ENCODE results near the gene ATP6V1F.

DNA sequence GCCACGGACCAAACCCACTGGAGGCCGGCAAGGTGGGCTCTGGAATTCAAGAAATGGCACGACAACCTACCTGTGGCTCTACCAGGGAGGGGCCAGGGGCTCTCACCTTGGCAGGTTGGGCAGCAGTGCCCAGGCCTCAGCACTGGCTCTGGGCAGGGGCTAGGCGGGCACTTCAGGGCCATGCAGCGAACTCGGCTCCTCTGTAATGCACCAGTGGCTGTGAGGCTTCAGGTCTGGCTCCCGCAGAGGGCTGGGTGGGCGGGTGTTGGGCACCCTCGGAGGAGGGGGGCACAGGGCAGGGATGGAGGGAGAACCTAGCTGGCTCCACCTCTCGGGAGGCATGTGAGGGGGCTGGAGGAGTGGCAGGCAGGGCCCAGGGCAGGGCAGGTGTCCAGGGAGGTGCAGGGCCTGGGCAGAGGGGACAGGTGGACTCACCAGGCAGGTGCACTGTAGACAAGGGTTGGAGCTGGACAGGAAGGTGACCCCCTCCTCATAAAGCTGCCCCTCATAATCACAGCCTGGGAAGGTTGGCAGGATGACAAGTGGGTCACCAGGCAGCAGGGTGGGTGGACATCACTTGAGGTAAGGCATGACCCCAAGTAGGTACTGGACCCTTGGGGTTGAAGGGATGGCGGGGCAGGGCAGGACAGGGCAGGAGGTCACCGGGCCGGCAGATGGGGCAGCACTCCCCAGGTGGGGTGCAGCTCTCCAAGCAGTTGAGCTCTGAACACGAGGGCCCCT, 41.1 kb downstream of the ATP6V1F start:
- TF ChIP-seq, protein P1, sequence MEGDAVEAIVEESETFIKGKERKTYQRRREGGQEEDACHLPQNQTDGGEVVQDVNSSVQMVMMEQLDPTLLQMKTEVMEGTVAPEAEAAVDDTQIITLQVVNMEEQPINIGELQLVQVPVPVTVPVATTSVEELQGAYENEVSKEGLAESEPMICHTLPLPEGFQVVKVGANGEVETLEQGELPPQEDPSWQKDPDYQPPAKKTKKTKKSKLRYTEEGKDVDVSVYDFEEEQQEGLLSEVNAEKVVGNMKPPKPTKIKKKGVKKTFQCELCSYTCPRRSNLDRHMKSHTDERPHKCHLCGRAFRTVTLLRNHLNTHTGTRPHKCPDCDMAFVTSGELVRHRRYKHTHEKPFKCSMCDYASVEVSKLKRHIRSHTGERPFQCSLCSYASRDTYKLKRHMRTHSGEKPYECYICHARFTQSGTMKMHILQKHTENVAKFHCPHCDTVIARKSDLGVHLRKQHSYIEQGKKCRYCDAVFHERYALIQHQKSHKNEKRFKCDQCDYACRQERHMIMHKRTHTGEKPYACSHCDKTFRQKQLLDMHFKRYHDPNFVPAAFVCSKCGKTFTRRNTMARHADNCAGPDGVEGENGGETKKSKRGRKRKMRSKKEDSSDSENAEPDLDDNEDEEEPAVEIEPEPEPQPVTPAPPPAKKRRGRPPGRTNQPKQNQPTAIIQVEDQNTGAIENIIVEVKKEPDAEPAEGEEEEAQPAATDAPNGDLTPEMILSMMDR (IDR thresholded peaks at IDR 0.05): no peak
- TF ChIP-seq POLR2A (IDR thresholded peaks at IDR 0.05): no peak
